ENCODE results near the gene DROSHA. TPM values are rescaled to one million over a fixed set of nuclear protein-coding genes. Genes with fewer than 3 reads are reported as not detected.

The DROSHA gene
- polyA plus RNA-seq, 3 donors: 2.2 to 12.6 (median 7.6) TPM

DNA sequence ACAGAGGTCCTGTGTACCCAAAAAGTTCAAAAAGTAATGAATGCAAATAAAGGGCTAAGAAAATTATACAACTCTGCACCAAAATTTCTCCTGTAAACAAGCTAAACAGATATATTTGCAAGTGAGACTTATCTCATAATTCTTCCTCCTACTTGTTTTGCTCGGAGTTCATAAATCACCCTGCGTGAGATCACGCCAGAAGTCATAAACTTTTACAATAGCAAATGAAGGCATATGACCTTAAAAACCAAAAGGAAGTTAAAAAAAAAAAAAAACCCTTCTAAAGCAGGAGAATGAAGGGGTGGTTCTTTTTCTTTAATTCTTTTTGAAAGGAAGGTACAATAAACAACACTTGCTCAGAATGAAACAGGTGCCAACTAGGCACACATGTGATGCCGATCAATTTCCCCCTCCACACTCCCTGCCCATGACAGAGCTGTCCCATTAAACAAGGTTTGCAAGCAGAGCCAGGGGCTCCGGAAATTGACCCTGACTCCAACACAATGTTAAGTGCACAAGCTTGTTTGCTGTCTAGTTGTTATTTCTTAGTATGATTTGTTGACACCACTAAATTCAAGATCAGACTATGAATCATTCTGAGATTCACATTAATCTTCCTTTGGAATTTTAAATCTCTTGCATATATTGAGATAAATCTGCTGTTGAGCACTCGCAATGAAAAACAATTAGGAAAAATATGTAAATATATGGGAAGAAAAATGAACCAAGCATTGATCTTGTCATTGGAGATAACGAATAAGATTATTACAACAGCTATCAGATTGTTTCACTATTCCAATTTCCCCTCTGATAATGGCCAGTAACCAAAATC is 46.3 kb downstream of the DROSHA start:
- H3K4me2 ChIP-seq (replicated peaks; ENCODE audit: extremely low read depth, low read length, poor library complexity, severe bottlenecking): no peak overlapping the region
- H3K9ac ChIP-seq (ENCODE audit: insufficient read depth, low read length, poor library complexity, severe bottlenecking): no peak overlapping the region
- DNase-seq: no peak
- H3K4me3 Mint-ChIP-seq: no peak overlapping the region
- H2AFZ ChIP-seq (ENCODE audit: insufficient read depth, low read depth, low read length, poor library complexity, severe bottlenecking): no peak overlapping the region
- H3K9me3 ChIP-seq (replicated peaks in 1 of 2; ENCODE audit: control insufficient read depth in 1 of 2, insufficient read depth in 1 of 2, low read length in 2 of 2): no peaks in the 10 kb centered on the region
- H3K27me3 Mint-ChIP-seq (ENCODE audit: low read depth in 3 of 3): no peaks in the 10 kb centered on the region
- peaks cover 46 to 96% of the 10 kb centered on the region in 2 donors for H3K36me3 ChIP-seq (replicated peaks in 1 of 2; ENCODE audit: control insufficient read depth in 1 of 2, insufficient read depth in 2 of 2, low read length in 2 of 2)
- no peaks in the 10 kb centered on the region for H3K79me2 ChIP-seq (ENCODE audit: insufficient read depth, low read length)
- no peaks in the 10 kb centered on the region for H3K4me1 ChIP-seq (ENCODE audit: control insufficient read depth in 1 of 2, insufficient read depth in 2 of 2, low read length in 2 of 2)
- intact Hi-C loops (cut with micrococcal nuclease): no loop called here
- peaks cover 65 to 77% of the 10 kb centered on the region in 2 donors for H3K36me3 Mint-ChIP-seq
- H3K4me3 ChIP-seq (replicated peaks in 1 of 3; ENCODE audit: low read depth in 2 of 3, low read length in 3 of 3): no peak overlapping the region
- no peaks in the 10 kb centered on the region for H3K4me1 Mint-ChIP-seq
- no peaks in the 10 kb centered on the region for H3K9me3 Mint-ChIP-seq
- no peak overlapping the region for H3K27ac ChIP-seq (ENCODE audit: low read depth in 1 of 2, low read length in 2 of 2)
- no peaks in the 10 kb centered on the region for H4K20me1 ChIP-seq (ENCODE audit: insufficient read depth, low read length)
- TF ChIP-seq, protein P1, sequence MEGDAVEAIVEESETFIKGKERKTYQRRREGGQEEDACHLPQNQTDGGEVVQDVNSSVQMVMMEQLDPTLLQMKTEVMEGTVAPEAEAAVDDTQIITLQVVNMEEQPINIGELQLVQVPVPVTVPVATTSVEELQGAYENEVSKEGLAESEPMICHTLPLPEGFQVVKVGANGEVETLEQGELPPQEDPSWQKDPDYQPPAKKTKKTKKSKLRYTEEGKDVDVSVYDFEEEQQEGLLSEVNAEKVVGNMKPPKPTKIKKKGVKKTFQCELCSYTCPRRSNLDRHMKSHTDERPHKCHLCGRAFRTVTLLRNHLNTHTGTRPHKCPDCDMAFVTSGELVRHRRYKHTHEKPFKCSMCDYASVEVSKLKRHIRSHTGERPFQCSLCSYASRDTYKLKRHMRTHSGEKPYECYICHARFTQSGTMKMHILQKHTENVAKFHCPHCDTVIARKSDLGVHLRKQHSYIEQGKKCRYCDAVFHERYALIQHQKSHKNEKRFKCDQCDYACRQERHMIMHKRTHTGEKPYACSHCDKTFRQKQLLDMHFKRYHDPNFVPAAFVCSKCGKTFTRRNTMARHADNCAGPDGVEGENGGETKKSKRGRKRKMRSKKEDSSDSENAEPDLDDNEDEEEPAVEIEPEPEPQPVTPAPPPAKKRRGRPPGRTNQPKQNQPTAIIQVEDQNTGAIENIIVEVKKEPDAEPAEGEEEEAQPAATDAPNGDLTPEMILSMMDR (IDR thresholded peaks at IDR 0.05): no peak
- no peaks in the 10 kb centered on the region for H3K27me3 ChIP-seq (ENCODE audit: control insufficient read depth in 2 of 2, insufficient read depth in 2 of 2, low read length in 2 of 2)
- peak overlapping the region in 1 of 7 donors; percentile 20 for H3K27ac Mint-ChIP-seq
- whole genome bisulfite sequencing (ENCODE audit: insufficient coverage): no CpG with 5 or more reads among the region's 7 CpGs

DNA sequence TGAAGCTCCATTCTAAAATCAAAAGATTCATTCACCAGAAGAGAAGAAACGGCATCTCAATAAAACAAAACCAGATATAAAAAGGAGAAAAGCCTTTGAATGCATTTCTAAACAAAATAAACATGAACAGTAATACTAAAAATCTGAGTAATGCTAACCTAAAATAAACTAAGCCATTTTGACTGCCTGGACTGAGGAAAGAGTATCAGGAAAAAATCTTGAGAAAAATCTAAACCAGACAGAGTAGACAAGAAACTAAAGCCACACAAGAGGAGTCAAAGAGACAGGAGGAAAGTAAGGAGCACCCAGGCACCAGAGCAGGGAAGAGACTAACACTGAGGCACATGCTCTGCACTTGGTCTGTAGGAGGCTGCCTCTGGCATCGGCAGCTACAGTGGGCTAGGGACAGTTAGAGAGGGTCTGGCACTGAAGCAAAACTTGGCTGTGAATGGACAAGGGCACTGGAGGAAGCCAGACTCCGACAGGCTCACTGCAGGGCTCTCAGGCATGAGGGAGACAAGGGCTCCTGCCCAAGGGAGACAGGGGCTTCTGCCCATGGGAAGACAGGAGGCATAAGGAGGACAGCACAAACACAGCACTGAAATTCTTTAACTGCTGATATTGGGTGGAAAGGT is 50.2 kb downstream of the DROSHA start:
- TF ChIP-seq, protein P1 (IDR thresholded peaks at IDR 0.05): no peak

More for the DNA sequence above, 50.2 kb downstream of the DROSHA start:
- peaks cover 53 to 55% of the 10 kb centered on the region in 2 donors for H3K36me3 Mint-ChIP-seq
- H3K4me2 ChIP-seq (replicated peaks; ENCODE audit: extremely low read depth, low read length, poor library complexity, severe bottlenecking): no peak overlapping the region
- no peak overlapping the region for H3K4me3 Mint-ChIP-seq
- intact Hi-C loops (cut with micrococcal nuclease): no loop called here
- H3K9me3 ChIP-seq (replicated peaks in 1 of 2; ENCODE audit: control insufficient read depth in 1 of 2, insufficient read depth in 1 of 2, low read length in 2 of 2): no peaks in the 10 kb centered on the region
- 100% methylated on average over 1 of the region's 3 CpGs for WGBS (ENCODE audit: insufficient coverage)
- H3K4me1 Mint-ChIP-seq: peaks cover 5% of the 10 kb centered on the region
- no peak overlapping the region for H3K27ac Mint-ChIP-seq
- no peaks in the 10 kb centered on the region for H4K20me1 ChIP-seq (ENCODE audit: insufficient read depth, low read length)
- H3K27me3 ChIP-seq (ENCODE audit: control insufficient read depth in 2 of 2, insufficient read depth in 2 of 2, low read length in 2 of 2): no peaks in the 10 kb centered on the region
- H3K27me3 Mint-ChIP-seq (ENCODE audit: low read depth in 3 of 3): no peaks in the 10 kb centered on the region
- H3K4me1 ChIP-seq (ENCODE audit: control insufficient read depth in 1 of 2, insufficient read depth in 2 of 2, low read length in 2 of 2): no peaks in the 10 kb centered on the region
- H3K79me2 ChIP-seq (ENCODE audit: insufficient read depth, low read length): no peaks in the 10 kb centered on the region
- H3K36me3 ChIP-seq (replicated peaks in 1 of 2; ENCODE audit: control insufficient read depth in 1 of 2, insufficient read depth in 2 of 2, low read length in 2 of 2): peaks cover 42 to 67% of the 10 kb centered on the region in 2 donors
- H2AFZ ChIP-seq (ENCODE audit: insufficient read depth, low read depth, low read length, poor library complexity, severe bottlenecking): no peak overlapping the region
- H3K9ac ChIP-seq (ENCODE audit: insufficient read depth, low read length, poor library complexity, severe bottlenecking): no peak overlapping the region
- H3K9me3 Mint-ChIP-seq: no peaks in the 10 kb centered on the region
- no peak overlapping the region for H3K4me3 ChIP-seq (replicated peaks in 1 of 3; ENCODE audit: low read depth in 2 of 3, low read length in 3 of 3)
- DNase-seq: no peak
- no peak overlapping the region for H3K27ac ChIP-seq (ENCODE audit: low read depth in 1 of 2, low read length in 2 of 2)
